ENCODE results near the gene WDR41. TPM values are rescaled to one million over a fixed set of nuclear protein-coding genes. Genes with fewer than 3 reads are reported as not detected.

WDR41 gene
- total RNA-seq, 1 experiment from 2014 or later = 43.6 TPM

DNA sequence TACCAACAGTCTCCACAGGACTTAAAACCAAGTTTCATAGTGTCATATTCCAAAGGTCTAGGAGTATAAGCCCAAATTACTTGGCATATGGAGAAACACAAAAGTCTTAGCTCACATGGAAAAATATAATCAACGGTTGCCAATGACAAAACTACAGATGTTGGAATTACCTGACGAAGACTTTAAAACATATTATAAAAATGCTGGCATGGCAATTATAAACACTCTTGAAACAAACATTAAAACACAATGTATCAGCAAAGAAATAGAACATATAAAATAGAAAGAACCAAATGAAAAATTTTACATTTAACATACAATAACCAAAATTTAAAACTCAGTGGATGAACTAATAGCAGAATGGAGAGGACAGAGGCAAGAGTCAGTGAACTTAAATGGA lies 7.9 kb upstream of the WDR41 start:
- Histone ChIP-seq H2AK5ac (ENCODE audit: insufficient read length, low read length) (no peak overlapping the region), H3K4me1 (ENCODE audit: insufficient read depth, low read length) (no peaks in the 10 kb centered on the region), H2BK5ac (ENCODE audit: insufficient read length, low read length) (no peak overlapping the region), H3K9me3 (ENCODE audit: control insufficient read depth, low read depth, low read length) (no peaks in the 10 kb centered on the region), H3K9ac (ENCODE audit: extremely low read depth, insufficient read length, low read length) (no peak overlapping the region), H3K4me2 (ENCODE audit: insufficient read depth, insufficient read length, low read length) (no peak overlapping the region), H4K8ac (replicated peaks; ENCODE audit: insufficient read length, low read depth, low read length) (no peak overlapping the region), H3K79me2 (ENCODE audit: insufficient read depth, low read length) (no peaks in the 10 kb centered on the region), H3K27ac (ENCODE audit: insufficient read length, low read depth, low read length) (no peak overlapping the region), H4K5ac (ENCODE audit: insufficient read length, low read depth, low read length) (no peak overlapping the region), H4K91ac (ENCODE audit: insufficient read length, low read depth, low read length) (no peak overlapping the region), H3K14ac (ENCODE audit: insufficient read depth, low read length) (no peak overlapping the region), H3K27me3 (ENCODE audit: insufficient read depth, low read length) (no peaks in the 10 kb centered on the region), H3K79me1 (ENCODE audit: insufficient read depth, low read depth, low read length, poor library complexity, severe bottlenecking) (no peaks in the 10 kb centered on the region), H3K18ac (ENCODE audit: insufficient read length, low read depth, low read length) (no peak overlapping the region), H2AFZ (ENCODE audit: low read length) (no peak overlapping the region), H3K23me2 (ENCODE audit: insufficient read length, low read depth, low read length, poor library complexity, severe bottlenecking) (no peaks in the 10 kb centered on the region), H2BK120ac (ENCODE audit: low read depth, low read length, poor library complexity, severe bottlenecking) (no peak overlapping the region), H2BK20ac (ENCODE audit: low read depth, low read length, poor library complexity, severe bottlenecking) (no peak overlapping the region), H2BK12ac (ENCODE audit: insufficient read length, low read depth, low read length) (no peak overlapping the region), H3K56ac (ENCODE audit: insufficient read length, low read depth, low read length) (no peak overlapping the region), H3K23ac (ENCODE audit: insufficient read length, low read depth, low read length) (no peak overlapping the region), H3K4ac (ENCODE audit: low read depth, low read length) (no peak overlapping the region), H4K20me1 (ENCODE audit: control insufficient read depth, insufficient read depth, insufficient read length) (no peaks in the 10 kb centered on the region), H2BK15ac (ENCODE audit: low read depth, low read length) (no peak overlapping the region), H3T11ph (ENCODE audit: low read length) (no peak overlapping the region)
- H3K27me3 Mint-ChIP-seq (ENCODE audit: low read depth) = peaks cover 40% of the 10 kb centered on the region
- H3K4me1 Mint-ChIP-seq = no peaks in the 10 kb centered on the region
- WGBS (ENCODE audit: extremely low coverage, insufficient read length, low lambda C conversion rate) = no CpG with 5 or more reads among the region's 2 CpGs
- peaks cover 6 to 9% of the 10 kb centered on the region in 2 experiments; a peak in 3 of 5 replicates for H3K9me3 Mint-ChIP-seq
- no peak overlapping the region for H3K4me3 Mint-ChIP-seq
- H3K27ac Mint-ChIP-seq = no peak overlapping the region
- H3K36me3 Mint-ChIP-seq (ENCODE audit: insufficient read depth in 1 of 3, low read depth in 3 of 3) = no peaks in the 10 kb centered on the region; a peak in 1 of 7 replicates
- DNase-seq = no peak
- no peak for TF ChIP-seq CTCF (conservative IDR thresholded peaks at IDR 0.05)
